HG03060 (cell line): ENCODE results near the gene TTLL8.
"Not testable (repeated sequence)": the region's sequence is repeated elsewhere in the genome, so short reads cannot be mapped to it uniquely, and the experiment has no call there.

Experiments used
- ATAC-seq: cut with Tn5 transposase; IDR thresholded peaks from one replicate; pipeline ENCODE4 v1.9.1; 2021; ENCODE audit warnings: low read depth, moderate number of reproducible peaks; ENCODE audit not compliant: unreplicated experiment

TTLL8 gene

DNA sequence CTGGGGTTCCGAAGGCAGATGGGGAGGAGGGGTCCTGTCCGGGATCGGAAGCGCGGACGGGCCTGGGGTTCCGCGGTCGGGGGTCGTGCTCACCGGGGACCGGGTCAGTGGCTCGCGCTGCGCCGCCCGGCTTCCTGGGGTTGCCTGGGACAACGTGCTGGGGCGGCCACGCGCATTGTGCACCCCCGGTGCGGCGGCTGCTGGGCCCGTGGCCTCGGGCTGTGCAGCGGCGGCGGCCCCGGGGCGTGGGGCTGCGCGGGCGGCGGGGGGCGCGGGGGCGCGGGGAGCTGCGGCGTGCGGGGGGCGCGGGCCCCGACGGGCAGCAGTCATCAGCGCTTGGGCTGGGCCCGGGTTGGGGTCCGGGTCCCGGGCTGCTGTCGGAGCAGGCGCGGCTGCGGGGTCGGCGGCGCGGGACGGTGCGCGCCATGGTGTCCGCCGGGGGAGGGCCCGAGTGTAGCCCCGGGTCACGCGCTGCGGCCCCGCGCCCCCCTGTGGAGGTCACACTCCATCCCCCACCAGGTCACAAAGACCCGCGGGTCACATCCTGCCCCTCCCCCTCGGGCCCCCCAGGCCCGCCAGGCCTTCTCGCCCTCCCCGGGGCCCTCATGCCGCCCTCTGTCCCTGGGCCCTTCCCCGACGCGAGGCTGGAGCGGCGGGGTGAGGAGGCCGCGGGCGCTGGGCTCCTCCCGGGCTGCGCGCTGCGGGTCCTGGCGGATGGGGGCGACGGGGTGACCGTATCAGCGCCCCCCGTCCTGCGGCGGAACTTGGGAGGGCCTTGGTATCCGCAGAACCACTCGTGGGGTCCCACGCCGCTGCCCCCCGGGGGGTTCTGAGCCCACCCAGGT lies at the start of gene TTLL8:
TSS of gene TTLL8 (minus strand) at position 238 of the 845 bp plus-strand sequence.
- no peak for ATAC-seq

DNA sequence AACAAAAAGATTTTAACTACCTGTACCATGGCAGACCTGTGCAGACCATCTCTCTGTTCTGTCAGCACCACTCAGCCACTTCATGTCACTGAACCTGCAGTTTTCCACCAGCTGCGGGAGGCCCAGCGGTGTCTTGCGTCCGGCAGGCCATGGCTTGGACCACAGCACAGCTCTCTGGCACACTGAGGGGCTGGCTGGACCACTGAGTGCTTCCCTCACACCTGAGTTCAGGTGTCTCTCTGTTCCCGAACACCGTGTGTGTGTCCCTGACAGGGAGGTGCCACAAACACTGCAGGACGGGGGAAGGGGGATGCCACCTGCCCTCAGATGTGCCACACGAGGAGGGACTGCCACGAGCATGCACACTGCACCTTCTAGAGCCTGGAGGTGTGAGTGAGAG lies 49.4 kb upstream of the TTLL8 start:
- ATAC-seq: no peak

DNA sequence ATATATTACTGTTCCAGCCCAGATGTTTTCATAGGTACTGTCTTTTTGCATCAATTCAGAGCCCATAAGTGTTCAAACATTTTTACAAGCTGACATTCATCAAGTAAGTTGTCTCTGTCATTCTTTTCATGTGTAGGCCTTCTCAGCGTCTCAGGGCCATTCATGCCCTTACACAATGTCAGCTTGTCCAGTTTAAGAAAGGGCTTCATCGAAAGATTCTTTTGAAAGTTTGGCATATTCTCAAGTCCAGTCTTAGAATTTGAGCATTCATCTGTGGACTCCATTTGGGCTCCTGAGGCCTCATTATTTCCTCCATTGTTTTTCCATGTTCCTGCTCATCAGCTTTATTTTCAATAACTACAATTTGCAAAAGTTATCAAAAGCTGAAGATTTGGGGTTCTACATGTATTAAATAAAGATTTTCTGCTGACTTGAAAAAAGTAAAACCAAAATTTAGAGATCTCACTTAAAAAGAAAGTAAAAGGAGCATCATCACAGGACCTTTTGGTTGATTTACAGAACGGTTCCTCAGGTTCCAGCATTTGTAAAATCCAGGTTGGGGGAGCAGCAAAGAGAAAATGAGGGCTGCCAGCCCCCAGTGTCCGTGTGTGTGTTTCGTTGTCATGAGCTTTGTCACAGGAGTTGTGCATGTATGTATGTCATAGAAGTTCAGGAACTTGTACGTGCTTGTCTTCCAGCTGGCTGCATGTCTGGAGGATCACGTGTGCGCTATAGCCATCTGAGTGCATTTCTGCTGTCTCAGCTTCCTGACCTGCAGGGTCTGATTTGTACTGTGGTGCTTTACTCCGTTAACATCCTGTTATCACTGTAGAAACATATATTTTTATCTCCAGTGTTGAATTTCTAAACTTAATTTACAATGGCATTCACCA lies 47.4 kb upstream of the TTLL8 start:
- no peak for ATAC-seq

DNA sequence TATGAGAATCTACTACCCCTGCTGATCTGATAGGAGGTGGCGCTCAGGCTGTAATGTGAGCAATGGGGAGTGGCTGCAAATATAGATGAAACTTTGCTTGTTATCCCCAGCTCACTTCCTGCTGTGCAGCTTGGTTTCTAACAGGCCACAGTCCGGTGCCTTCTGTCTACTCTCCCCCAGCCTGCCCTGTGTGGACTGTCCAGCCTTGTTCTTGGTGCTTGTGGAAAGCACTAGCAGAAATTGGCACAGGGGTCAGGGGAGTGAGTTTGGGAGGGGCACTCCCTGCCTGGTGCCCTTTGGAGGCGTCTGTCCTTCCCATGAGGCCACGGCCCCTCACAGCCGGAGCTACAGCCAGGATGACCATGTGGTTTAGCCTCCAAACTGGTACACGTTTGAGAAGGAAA lies 46.0 kb upstream of the TTLL8 start:
- no peak for ATAC-seq

DNA sequence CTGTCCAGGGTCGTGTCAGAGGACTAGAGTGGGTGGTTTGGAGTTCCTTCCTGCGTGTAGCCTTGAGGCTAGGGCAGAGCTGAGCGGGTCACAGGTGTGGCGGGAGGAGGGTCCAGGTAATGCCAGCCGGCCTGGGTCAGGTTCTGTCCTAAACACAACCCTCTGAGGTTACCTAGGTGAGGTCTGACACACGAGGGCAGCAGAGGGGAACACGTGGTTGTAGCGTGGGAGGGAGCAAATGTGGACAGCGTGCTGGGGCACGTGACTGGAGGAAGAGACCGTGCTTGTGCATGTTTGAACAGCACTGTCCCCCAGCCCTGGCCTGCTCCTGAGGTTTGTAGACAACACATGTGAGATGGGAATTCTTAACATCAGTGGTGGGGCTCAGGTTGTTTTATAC lies 44.8 kb upstream of the TTLL8 start:
- no peak for ATAC-seq

DNA sequence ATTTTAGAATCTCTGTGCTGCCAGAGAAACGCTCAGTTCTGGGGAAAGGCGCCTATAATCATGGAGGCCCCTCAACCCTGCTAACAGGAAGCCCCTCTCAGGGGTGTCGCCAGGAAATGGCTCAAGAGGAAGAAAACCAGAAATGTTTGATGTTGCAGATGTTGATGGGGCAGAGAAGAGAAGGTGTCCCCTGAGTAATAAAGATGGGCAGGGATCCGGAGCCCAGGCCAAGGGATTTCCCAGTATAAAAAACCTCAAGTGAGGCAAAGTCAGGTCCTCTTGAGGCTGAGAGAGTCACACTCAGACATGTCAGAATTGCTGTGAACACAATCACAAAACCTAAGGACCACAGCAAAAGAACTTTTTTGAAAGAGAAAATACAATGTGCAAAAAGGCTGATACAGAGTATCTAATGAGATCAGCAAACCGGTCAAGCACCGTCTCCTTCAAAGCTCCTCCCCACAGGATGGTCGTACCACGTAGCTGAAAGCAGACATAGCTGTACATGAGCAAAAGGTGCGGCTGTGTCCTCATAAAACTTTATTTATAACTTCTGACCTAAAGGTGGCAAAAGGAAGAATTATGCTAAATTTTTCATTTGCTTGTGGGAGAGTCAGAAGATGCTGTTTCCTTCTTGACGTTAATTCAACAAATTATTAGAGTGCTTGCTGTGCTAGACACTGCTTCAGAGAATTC lies 43.9 kb upstream of the TTLL8 start:
- ATAC-seq: no peak

DNA sequence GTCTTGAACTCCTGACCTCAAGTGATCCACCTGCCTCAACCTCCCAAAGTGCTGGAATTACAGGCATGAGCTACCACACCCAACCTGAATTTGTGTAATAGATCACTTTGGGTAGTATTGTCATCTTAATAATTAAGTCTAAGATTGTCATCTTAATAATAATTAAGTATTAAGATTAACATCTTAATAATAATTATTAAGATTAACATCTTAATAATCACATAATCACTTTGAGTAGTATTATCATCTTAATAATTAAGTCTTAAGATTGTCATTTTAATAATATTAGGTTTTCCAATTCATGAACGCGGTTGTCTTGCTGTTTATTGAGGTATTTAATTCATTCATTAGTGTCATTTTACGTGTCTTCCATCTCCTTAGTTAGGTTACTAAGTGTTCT lies 40.0 kb upstream of the TTLL8 start:
- no peak for ATAC-seq

DNA sequence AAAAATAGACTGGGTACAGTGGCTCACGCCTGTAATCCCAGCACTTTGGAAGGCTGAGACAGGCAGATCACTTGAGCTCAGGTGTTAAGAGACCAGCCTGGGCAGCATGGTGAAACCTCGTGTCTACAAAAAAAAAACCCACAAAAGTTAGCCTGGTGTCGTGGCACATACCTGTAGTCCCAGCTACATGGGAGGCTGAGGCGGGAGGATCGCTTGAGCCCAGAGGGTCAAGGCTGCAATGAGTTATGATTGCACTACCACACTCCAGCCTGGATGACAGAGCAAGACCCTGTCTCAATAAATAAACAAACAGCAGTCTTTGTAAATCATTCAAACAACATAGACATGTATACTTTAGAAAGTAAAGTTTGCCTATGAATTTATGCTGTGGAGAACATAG lies 34.2 kb upstream of the TTLL8 start:
- no peak for ATAC-seq

DNA sequence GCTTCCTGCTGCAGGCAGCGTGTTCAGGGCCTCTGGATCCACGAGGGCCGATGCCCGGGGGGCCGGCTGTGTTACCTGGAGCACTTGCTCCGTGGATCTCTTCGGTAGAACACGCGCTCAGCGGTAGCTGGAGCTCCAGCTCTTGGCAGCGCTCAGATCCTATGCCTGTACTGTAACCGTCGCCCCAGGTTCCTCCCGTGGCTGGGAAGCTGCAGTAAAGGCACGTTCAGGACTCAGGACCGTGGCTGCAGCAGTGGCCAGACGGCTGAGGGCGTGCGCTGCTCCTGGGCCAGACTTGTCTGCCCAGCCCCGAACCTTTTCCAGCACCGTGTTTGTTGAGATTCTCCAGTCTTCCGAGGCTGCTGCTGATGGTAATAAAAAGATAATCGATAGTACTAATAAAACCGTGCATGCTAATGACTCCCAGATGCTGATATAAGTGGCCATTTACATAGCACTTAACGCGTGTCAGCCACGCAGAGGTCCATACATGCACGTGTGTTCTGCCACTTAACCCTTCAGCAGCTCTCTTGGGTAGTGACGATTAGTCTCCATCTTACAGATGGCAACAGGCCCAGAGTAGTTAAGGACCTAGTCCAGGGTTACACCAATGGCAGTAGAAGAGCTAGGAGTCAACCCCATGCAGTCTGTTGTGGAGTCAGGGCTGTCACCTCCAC lies 33.1 kb upstream of the TTLL8 start:
- ATAC-seq: no peak

DNA sequence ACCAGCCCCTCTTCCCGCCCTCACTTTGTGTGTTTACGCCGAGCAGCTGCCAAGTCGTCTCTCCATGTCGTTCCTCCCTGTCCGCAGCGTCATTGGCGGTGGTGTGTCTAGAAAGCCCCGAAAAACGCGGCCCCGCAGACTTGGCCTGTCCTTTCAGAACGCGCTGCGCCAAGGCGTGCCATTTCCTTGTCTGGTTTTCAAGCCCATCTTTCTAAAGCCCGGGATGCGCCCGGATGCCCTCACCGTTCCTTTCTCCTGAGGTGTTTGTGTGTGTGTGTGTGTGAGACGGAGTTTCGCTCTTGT lies 32.3 kb upstream of the TTLL8 start:
- ATAC-seq: no peak

DNA sequence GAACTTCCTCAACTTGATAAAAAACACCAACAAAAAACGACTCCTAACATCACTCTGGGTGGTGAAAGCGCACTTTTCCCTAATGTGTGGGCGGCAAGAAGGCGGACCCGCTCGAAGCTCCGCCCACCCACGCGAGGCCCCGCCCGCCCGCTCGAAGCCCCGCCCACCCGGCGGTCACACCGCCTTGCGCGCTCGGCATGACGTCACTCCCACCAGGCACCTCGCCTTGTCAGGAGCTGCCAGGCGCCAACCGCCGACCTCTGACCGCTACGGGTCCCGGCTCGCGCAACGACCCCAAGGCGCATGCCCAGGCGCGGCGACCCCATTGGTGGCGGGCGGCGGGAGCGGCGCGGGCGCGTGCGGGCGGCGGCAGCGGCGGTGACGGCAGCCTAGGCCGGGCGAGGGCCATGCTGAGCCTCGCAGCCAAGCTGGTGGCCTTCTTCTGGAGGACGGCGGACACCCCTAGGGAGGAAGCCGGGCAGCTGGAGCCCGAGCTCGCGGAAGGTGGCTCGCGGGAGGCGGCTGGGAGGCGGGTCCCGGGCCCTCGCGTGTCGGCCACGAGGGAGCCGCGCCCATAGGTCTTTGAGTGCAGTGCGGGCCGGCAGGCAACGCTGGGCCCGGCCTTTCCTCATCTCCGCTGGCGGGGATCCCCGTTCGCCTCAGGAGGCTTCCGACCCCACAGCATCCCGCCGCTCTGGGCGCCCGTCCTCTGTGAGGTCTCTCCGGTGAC lies 31.7 kb upstream of the TTLL8 start, which contains the start of gene MOV10L1:
TSS of gene MOV10L1 (plus strand) at position 325 of the 730 bp plus-strand sequence. CDS start at position 408, 83 bp downstream.
- no peak for ATAC-seq

DNA sequence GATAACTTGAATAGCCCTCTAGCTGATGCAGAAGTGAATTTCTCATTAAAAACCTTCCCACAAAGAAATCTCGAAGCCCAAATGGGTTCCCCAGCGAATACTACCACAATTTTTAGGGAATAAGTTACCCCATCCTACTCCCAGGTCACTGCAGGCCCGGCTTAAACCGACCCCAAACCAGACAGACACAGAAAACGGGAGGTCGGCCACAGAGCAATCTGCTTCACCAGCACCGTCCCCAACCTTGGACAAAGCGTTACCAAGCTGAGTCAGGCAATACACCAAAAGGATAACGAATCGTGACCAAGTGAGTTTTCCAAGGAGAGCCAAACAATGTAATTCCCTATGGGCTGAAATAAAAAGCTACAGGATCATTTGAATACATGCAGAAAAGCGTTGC lies 31.1 kb upstream of the TTLL8 start:
- ATAC-seq: no peak

DNA sequence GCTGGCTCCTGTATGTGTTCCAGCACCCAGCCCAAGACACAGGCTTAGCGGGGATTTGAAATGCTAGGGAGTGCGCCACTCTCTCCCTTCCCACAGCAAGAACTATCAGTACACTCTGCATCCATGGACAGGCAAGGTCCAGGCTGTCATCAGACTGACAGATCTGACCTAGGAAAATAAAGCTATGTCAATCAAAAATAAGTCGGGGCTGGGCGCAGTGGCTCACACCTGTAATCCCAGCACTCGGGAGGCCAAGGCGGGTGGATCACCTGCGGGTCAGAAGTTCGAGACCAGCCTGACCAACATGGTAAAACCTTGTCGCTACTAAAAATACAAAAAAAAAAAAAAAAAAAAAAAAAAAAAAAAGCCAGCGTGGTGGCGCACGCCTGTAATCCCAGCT lies 30.0 kb upstream of the TTLL8 start:
- ATAC-seq: no peak

DNA sequence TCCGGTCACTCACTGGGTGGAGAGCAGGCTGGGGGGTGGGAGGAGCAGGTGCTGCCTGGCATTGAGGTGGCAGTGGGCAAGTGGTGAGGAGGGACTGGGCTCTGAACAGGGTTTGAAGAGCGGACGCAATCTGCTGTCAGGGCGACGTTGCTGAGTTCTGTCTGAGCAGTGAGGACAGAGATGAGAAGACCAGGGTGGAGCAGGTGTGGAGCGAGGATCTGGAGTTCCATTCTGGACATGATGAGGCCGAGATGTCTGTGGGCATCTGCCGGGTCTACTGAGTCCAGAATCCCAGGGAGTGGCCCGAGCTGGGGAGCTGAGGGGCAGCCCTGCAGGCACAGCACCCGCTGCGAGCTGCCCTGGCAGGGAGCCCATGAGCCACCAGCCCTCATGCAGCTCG lies 29.5 kb upstream of the TTLL8 start:
- no peak for ATAC-seq

DNA sequence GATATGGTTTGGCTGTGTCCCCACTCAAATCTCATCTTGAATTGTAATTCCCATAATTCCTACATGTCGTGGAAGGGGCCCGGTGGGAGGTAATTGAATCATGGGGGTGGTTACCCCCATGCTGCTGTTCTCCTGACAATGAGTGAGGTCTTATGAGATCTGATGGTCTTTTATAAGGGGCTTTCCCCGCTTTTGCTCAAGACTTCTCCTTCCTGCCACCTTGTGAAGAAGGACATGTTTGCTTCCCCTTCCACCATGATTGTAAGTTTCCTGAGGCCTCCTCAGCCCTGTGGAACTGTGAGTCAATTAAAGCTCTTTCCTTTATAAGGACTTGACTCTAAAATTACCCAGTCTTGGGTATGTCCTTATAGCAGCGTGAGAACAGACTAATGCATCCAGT lies 28.9 kb upstream of the TTLL8 start:
- ATAC-seq: not testable (repeated sequence)

DNA sequence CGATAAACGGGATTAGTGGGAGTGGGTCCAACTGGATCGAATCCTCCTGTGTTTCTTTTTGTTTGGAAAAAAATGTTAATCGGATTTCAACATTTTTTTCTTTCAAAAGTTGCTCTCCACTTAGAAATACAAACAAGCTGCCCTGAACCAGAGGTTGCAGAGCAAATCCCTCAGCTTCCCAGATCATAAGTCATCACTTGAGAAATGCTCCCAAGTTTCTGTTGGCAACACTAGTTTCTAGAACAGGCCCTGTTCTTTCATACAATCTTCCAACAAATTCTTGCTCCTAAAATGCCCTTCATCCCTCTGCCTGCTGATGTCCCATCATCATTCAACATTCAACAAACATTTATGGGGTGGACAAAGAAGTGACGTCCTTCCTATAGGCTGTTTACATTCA lies 28.4 kb upstream of the TTLL8 start:
- no peak for ATAC-seq

DNA sequence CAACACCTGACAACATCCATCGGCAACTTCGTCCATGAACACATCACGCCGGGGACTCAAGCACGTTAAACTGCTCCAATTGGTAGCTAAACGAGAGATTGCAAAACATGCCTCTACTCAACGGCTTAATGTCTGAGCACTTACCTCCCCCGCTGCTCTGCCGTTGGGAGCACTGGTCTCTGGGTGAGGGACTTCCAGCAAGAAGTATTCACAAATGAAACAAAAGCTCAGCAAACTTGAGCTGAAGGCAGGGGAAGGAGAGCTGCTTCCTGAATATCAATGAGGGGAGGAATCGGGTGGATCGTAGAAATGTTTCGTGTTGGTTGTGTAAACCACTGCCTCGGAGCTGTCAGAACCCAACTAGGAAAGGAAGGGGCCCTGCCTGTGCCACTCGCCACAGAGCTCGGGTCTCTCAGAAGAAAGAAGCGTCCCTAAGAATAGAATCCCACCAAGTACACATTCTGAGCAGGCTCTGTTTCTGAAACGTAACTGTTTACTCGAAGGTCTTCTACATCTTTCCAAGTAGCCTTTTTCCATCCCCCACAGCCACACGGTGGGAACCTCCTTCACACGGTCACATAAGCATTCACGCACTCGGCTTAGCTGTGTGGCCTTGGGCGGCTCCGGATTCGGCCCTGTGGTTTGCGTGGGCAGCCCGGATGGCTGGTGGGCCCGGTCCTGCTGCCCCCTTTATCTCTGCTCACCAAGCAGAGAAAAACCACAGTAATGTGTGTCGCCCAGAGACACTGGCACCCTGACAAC lies 27.3 kb upstream of the TTLL8 start, which contains the start of gene MLC1:
TSS of gene MLC1 (minus strand) at position 216 of the 762 bp plus-strand sequence. CDS start 524 bp downstream, outside the sequence.
- no peak for ATAC-seq

DNA sequence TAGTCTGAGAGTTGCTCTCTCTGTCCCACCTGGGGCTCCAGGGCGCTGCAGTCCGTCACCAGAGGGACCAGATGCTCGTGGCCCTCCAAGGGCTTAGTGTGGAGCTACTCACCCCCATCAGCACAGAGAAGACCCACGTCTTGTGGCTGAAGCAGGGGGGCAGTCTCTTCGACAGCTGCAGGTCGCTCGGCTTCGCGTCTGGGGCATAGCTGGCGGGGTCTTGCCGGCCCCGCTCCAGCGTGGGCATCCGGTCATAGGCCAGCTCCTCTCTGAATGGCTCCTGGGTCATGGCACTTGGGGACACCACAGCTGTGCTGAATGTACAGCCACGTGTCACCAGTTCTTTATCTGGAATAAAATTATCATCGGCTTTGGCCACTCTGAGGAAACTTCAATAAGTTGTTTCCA lies 26.5 kb upstream of the TTLL8 start:
- ATAC-seq: no peak

DNA sequence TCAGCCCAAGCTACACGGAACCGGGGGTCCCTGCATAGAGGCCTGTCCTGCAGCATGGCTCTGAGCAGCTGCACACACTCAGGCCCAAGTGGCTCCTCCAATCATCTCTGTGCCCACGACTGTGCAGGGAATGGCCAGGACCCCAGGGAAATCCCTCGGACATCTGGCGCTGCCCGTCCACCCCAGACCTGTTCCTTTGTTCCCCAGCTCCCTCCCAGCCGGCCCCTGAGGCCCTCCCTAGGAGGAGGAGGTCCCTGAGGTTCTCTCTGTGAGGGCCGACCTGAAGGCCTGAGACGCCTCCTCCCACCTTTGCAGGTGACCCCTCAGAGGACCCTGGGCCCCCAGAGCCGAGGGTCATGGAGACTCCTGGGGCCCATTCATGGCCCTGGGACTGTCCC lies 26.0 kb upstream of the TTLL8 start:
- no peak for ATAC-seq
